Measurements from ENCODE around the gene ALMS1. TPM values are rescaled to one million over a fixed set of nuclear protein-coding genes. Genes with fewer than 3 reads are reported as not detected.

The ALMS1 gene
- total and polyA plus RNA-seq, 2 donors (not counting 3 experiments of a cell fraction or from before 2014, with no cell fraction given) = 5.7 to 15.4 TPM

GRCh38 chr2:73640946-73641766 lies 255.5 kb downstream of the ALMS1 start:
- H3K4me3 ChIP-seq (replicated peaks in 1 of 3; ENCODE audit: insufficient read depth in 1 of 3, low read depth in 1 of 3, low read length in 3 of 3) = no peak overlapping the region
- H3K4me2 ChIP-seq (ENCODE audit: insufficient read depth, low read length) = no peak overlapping the region
- H3K9me1 ChIP-seq (replicated peaks; ENCODE audit: control insufficient read depth, extremely low read depth, insufficient read depth, low read length) = no peaks in the 10 kb centered on the region
- no peaks in the 10 kb centered on the region for H3K36me3 ChIP-seq (ENCODE audit: control insufficient read depth in 2 of 2, extremely low read depth in 1 of 2, insufficient read depth in 2 of 2, low read length in 2 of 2)
- FAIRE-seq = no peak
- CTCF ChIA-PET = no interaction called here
- intact Hi-C loops (cut with micrococcal nuclease) = no loop called here
- H3K9ac ChIP-seq (replicated peaks; ENCODE audit: extremely low read depth, insufficient read depth, low read length) = no peak overlapping the region
- no peak for TF ChIP-seq POLR2AphosphoS5 (IDR thresholded peaks at IDR 0.05; ENCODE audit: insufficient read depth, low read depth, low read length)
- no peak for TF ChIP-seq FOS (IDR thresholded peaks at IDR 0.05; ENCODE audit: borderline replicate concordance, insufficient read depth, low read length)
- TF ChIP-seq EZH2 (IDR thresholded peaks at IDR 0.05; ENCODE audit: borderline replicate concordance, low read depth, low read length, severe bottlenecking) = no peak
- no peak for TF ChIP-seq JUN (IDR thresholded peaks at IDR 0.05; ENCODE audit: borderline replicate concordance, insufficient read depth, insufficient read length, low read depth)
- TF ChIP-seq MYC (IDR thresholded peaks at IDR 0.05; ENCODE audit: low read depth, low read length) = no peak
- no peak for TF ChIP-seq GATA2 (IDR thresholded peaks at IDR 0.05; ENCODE audit: insufficient read depth, insufficient read length, low read depth, low read length)
- no peak overlapping the region for H2AFZ ChIP-seq (ENCODE audit: low read depth, low read length)
- H3K27me3 ChIP-seq (ENCODE audit: control insufficient read depth in 2 of 2, insufficient read depth in 2 of 2, low read length in 2 of 2) = peaks cover 0 to 3% of the 10 kb centered on the region in 2 experiments
- dilution Hi-C loops (cut with MboI; ENCODE audit: extremely low pct_ligation_motif_present, low sequenced_read_pairs) = no loop called here
- H3K4me1 ChIP-seq (ENCODE audit: control insufficient read depth, extremely low read depth, insufficient read depth, low read length) = no peaks in the 10 kb centered on the region
- no peaks in the 10 kb centered on the region for H4K20me1 ChIP-seq (replicated peaks; ENCODE audit: control insufficient read depth, extremely low read depth, insufficient read depth, low read length)
- no peak overlapping the region for H3K27ac ChIP-seq (ENCODE audit: insufficient read depth, low read depth, low read length)
- no TSS peak for BruUV-seq (replicated peaks)
- POLR2A ChIA-PET = no interaction called here
- H3K9me3 ChIP-seq (replicated peaks; ENCODE audit: control insufficient read depth, insufficient read depth, low read length) = no peaks in the 10 kb centered on the region
- H3K79me2 ChIP-seq (ENCODE audit: control insufficient read depth, insufficient read depth, low read length) = no peaks in the 10 kb centered on the region
- DNase-seq (ENCODE audit: low read depth, low spot score) = no peak

GRCh38 chr2:73641767-73642062 lies 256.1 kb downstream of the ALMS1 start:
- intact Hi-C loops (cut with micrococcal nuclease) = no loop called here
- no TSS peak for BruUV-seq (replicated peaks)
- no peak for TF ChIP-seq MYC (IDR thresholded peaks at IDR 0.05; ENCODE audit: low read depth, low read length)
- no peak for TF ChIP-seq MAX (IDR thresholded peaks at IDR 0.05; ENCODE audit: insufficient read depth, insufficient read length)
- no peak for TF ChIP-seq EZH2 (IDR thresholded peaks at IDR 0.05; ENCODE audit: borderline replicate concordance, low read depth, low read length, severe bottlenecking)
- no peak for TF ChIP-seq FOS (IDR thresholded peaks at IDR 0.05; ENCODE audit: borderline replicate concordance, insufficient read depth, low read length)
- TF ChIP-seq POLR2A (IDR thresholded peaks at IDR 0.05; ENCODE audit: low read depth, low read length) = no peak
- no peak for TF ChIP-seq JUN (IDR thresholded peaks at IDR 0.05; ENCODE audit: borderline replicate concordance, insufficient read depth, insufficient read length, low read depth)
- no peak for TF ChIP-seq CTCF (IDR thresholded peaks at IDR 0.05; ENCODE audit: extremely low read depth in 1 of 2, insufficient read depth in 1 of 2, low read depth in 1 of 2, low read length in 2 of 2)
- TF ChIP-seq POLR2AphosphoS5 (IDR thresholded peaks at IDR 0.05; ENCODE audit: insufficient read depth, low read depth, low read length) = no peak
- TF ChIP-seq GATA2 (IDR thresholded peaks at IDR 0.05; ENCODE audit: insufficient read depth, insufficient read length, low read depth, low read length) = no peak

More at GRCh38 chr2:73641767-73642062, 256.1 kb downstream of the ALMS1 start:
- H3K9ac ChIP-seq (replicated peaks; ENCODE audit: extremely low read depth, insufficient read depth, low read length) = no peak overlapping the region
- dilution Hi-C loops (cut with MboI; ENCODE audit: extremely low pct_ligation_motif_present, low sequenced_read_pairs) = no loop called here
- DNase-seq (ENCODE audit: low read depth, low spot score) (no peak), FAIRE-seq (no peak)
- no peaks in the 10 kb centered on the region for H3K36me3 ChIP-seq (ENCODE audit: control insufficient read depth in 2 of 2, extremely low read depth in 1 of 2, insufficient read depth in 2 of 2, low read length in 2 of 2)
- ChIA-PET CTCF (no interaction called here), POLR2A (no interaction called here)
- no peaks in the 10 kb centered on the region for H4K20me1 ChIP-seq (replicated peaks; ENCODE audit: control insufficient read depth, extremely low read depth, insufficient read depth, low read length)
- H3K79me2 ChIP-seq (ENCODE audit: control insufficient read depth, insufficient read depth, low read length) = no peaks in the 10 kb centered on the region
- no peak overlapping the region for H3K4me2 ChIP-seq (ENCODE audit: insufficient read depth, low read length)
- H3K9me3 ChIP-seq (replicated peaks; ENCODE audit: control insufficient read depth, insufficient read depth, low read length) = no peaks in the 10 kb centered on the region
- H3K9me1 ChIP-seq (replicated peaks; ENCODE audit: control insufficient read depth, extremely low read depth, insufficient read depth, low read length) = no peaks in the 10 kb centered on the region
- H3K4me1 ChIP-seq (ENCODE audit: control insufficient read depth, extremely low read depth, insufficient read depth, low read length) = no peaks in the 10 kb centered on the region
- H3K27ac ChIP-seq (ENCODE audit: insufficient read depth, low read depth, low read length) = no peak overlapping the region
- H3K4me3 ChIP-seq (replicated peaks in 1 of 3; ENCODE audit: insufficient read depth in 1 of 3, low read depth in 1 of 3, low read length in 3 of 3) = no peak overlapping the region
- H2AFZ ChIP-seq (ENCODE audit: low read depth, low read length) = no peak overlapping the region
- peaks cover 0 to 3% of the 10 kb centered on the region in 2 experiments for H3K27me3 ChIP-seq (ENCODE audit: control insufficient read depth in 2 of 2, insufficient read depth in 2 of 2, low read length in 2 of 2)
